BE2C (cell line): Measurements from ENCODE around the gene MAST2.
"Not testable (repeated sequence)": the region's sequence is repeated elsewhere in the genome, so short reads cannot be mapped to it uniquely, and the experiment has no call there.

ENCODE experiments used
- DNase-seq: peaks from one replicate; pipeline ENCODE4 v3.0.0-alpha.2; 2020
- H3K27me3 ChIP-seq: fragments of 250-450 bp; sonication (Bioruptor Pico); 2 replicates; pipeline ENCODE4 v1.5.1; 2020; ENCODE audit warnings: mild to moderate bottlenecking
- H3K36me3 ChIP-seq: fragments of 250-450 bp; sonication (Bioruptor Pico); 2 replicates; pipeline ENCODE4 v1.5.1; 2020; ENCODE audit warnings: mild to moderate bottlenecking
- H3K4me1 ChIP-seq: fragments of 250-450 bp; sonication (Bioruptor Pico); 2 replicates; pipeline ENCODE4 v1.5.1; 2020
- H3K4me3 ChIP-seq: 2 replicates; pipeline ENCODE4 v1.5.1; 2011; ENCODE audit warnings: low read depth, low read length
- H3K9me3 ChIP-seq: fragments of 250-450 bp; sonication (Bioruptor Pico); 2 replicates; pipeline ENCODE4 v1.5.1; 2020
- CTCF ChIP-seq: IDR thresholded peaks from 2 replicates; pipeline ENCODE4 v1.5.1; 2012; ENCODE audit warnings: mild to moderate bottlenecking, low read depth, low read length

MAST2 gene

GRCh38 chr1:45792744-45793143 is 10.7 kb upstream of the MAST2 start:
- TF ChIP-seq CTCF, result no peak
- H3K36me3 ChIP-seq, result no peaks in the 10 kb centered on the region
- H3K27me3 ChIP-seq, result no peaks in the 10 kb centered on the region
- DNase-seq, result no peak
- no peak overlapping the region for H3K4me3 ChIP-seq
- H3K9me3 ChIP-seq, result no peaks in the 10 kb centered on the region
- H3K4me1 ChIP-seq, result no peaks in the 10 kb centered on the region

GRCh38 chr1:45793942-45794604 is 9.3 kb upstream of the MAST2 start:
- Histone ChIP-seq H3K27me3 (no peaks in the 10 kb centered on the region), H3K36me3 (no peaks in the 10 kb centered on the region), H3K9me3 (no peaks in the 10 kb centered on the region), H3K4me1 (no peaks in the 10 kb centered on the region), H3K4me3 (no peak overlapping the region)
- no peak for TF ChIP-seq CTCF
- no peak for DNase-seq

- no peak for DNase-seq
- H3K4me1 ChIP-seq, result no peaks in the 10 kb centered on the region
- no peaks in the 10 kb centered on the region for H3K9me3 ChIP-seq
- H3K4me3 ChIP-seq, result no peak overlapping the region
- no peaks in the 10 kb centered on the region for H3K36me3 ChIP-seq
- H3K27me3 ChIP-seq, result no peaks in the 10 kb centered on the region
- no peak for TF ChIP-seq CTCF
These were observed 7.0 kb upstream of the MAST2 start for GRCh38 chr1:45796381-45796780.

GRCh38 chr1:45796946-45797345 is 6.5 kb upstream of the MAST2 start:
- Histone ChIP-seq H3K4me1 (no peaks in the 10 kb centered on the region), H3K9me3 (no peaks in the 10 kb centered on the region), H3K4me3 (no peak overlapping the region), H3K36me3 (no peaks in the 10 kb centered on the region), H3K27me3 (no peaks in the 10 kb centered on the region)
- TF ChIP-seq CTCF, result no peak
- no peak for DNase-seq

- H3K27me3 ChIP-seq, result no peaks in the 10 kb centered on the region
- DNase-seq, result no peak
- no peak for TF ChIP-seq CTCF
These were observed 2.5 kb upstream of the MAST2 start for GRCh38 chr1:45800899-45801298.

GRCh38 chr1:45802343-45803298 is 791 bp upstream of the MAST2 start:
- Histone ChIP-seq H3K36me3 (no peaks in the 10 kb centered on the region), H3K4me3 (peak overlapping the region; percentile 52), H3K4me1 (peaks cover 10% of the 10 kb centered on the region; the same call in 1 of the 2 replicates), H3K9me3 (no peaks in the 10 kb centered on the region), H3K27me3 (no peaks in the 10 kb centered on the region)
- no peak for TF ChIP-seq CTCF
- peak; percentile 75 for DNase-seq

More at GRCh38 chr1:45800899-45801298, 2.5 kb upstream of the MAST2 start:
- Histone ChIP-seq H3K4me1 (peaks cover 10% of the 10 kb centered on the region; the same call in 1 of the 2 replicates), H3K4me3 (no peak overlapping the region), H3K9me3 (no peaks in the 10 kb centered on the region), H3K36me3 (no peaks in the 10 kb centered on the region)

- not testable (repeated sequence) for H3K4me1 ChIP-seq, H3K36me3 ChIP-seq, H3K9me3 ChIP-seq, H3K27me3 ChIP-seq
- peak overlapping the region; percentile 61 for H3K4me3 ChIP-seq
- peak; percentile 10 for DNase-seq
These were observed 613 bp downstream of the MAST2 start for GRCh38 chr1:45803781-45804668.
